ENCODE measurements around the gene MAIP1.

The MAIP1 gene

GRCh38 chr2:199950396-199950795, 5.0 kb upstream of the MAIP1 start:
- DNase-seq, result no peak

- DNase-seq, result no peak
Measured at GRCh38 chr2:199951023-199951422, 4.4 kb upstream of the MAIP1 start.

- no peak for DNase-seq
Measured at GRCh38 chr2:199955007-199955338, 409 bp upstream of the MAIP1 start.

- DNase-seq, result no peak
Measured at GRCh38 chr2:199956062-199956380, 639 bp downstream of the MAIP1 start.

GRCh38 chr2:199958014-199958413, 2.6 kb downstream of the MAIP1 start:
- DNase-seq, result no peak

- no peak for DNase-seq
Measured at GRCh38 chr2:199962203-199962602, 6.8 kb downstream of the MAIP1 start.

- no peak for DNase-seq
Measured at GRCh38 chr2:199966405-199966804, 11.0 kb downstream of the MAIP1 start.

GRCh38 chr2:199966976-199967375, 11.6 kb downstream of the MAIP1 start:
- no peak for DNase-seq

GRCh38 chr2:199968126-199968525, 12.7 kb downstream of the MAIP1 start:
- DNase-seq, result no peak

GRCh38 chr2:199972088-199972626, 16.8 kb downstream of the MAIP1 start:
- no peak for DNase-seq

- no peak for DNase-seq
Measured at GRCh38 chr2:199973703-199974102, 18.3 kb downstream of the MAIP1 start.

- no peak for DNase-seq
Measured at GRCh38 chr2:199975273-199975895, 20.0 kb downstream of the MAIP1 start.

- DNase-seq, result no peak
Measured at GRCh38 chr2:199977984-199978415, 22.6 kb downstream of the MAIP1 start.

- DNase-seq, result no peak
Measured at GRCh38 chr2:199979398-199979797, 24.0 kb downstream of the MAIP1 start.

GRCh38 chr2:199979832-199980628, 24.6 kb downstream of the MAIP1 start:
- peak; percentile 92 for DNase-seq

- no peak for DNase-seq
Measured at GRCh38 chr2:199982126-199982843, 26.9 kb downstream of the MAIP1 start.

- no peak for DNase-seq
Measured at GRCh38 chr2:199983534-199983933, 28.2 kb downstream of the MAIP1 start.

GRCh38 chr2:199984159-199984558, 28.8 kb downstream of the MAIP1 start:
- no peak for DNase-seq

GRCh38 chr2:199984755-199985154, 29.4 kb downstream of the MAIP1 start:
- DNase-seq, result no peak

- DNase-seq, result no peak
Measured at GRCh38 chr2:199985625-199986207, 30.3 kb downstream of the MAIP1 start.

GRCh38 chr2:199987586-199987985, 32.2 kb downstream of the MAIP1 start:
- DNase-seq, result no peak

GRCh38 chr2:199988151-199988550, 32.8 kb downstream of the MAIP1 start:
- DNase-seq, result peak; percentile 70

GRCh38 chr2:199989822-199990221, 34.4 kb downstream of the MAIP1 start:
- DNase-seq, result no peak

Measured in right forelimb (tissue), 1 donor.